ENCODE results near the gene GAS1.

Gene GAS1

DNA sequence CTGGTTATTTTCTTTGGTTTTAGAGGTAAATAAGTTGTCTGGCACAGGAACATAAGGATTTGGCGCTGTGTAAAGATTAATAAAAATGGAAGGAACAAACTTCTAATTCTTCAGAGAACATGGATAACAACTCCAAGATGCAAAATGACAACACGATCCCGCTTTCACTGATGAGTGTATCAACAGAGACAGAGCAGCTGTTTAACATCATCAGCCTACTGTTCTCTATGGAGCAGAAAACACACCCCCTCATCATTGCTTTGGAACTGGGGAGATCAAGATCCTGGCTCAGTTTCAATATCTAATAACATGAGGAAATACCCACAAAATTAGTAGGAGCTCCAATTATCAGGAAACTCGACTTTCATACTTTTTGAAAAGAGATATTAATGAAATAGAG, 8.3 kb upstream of the GAS1 start:
- no peak for DNase-seq (ENCODE audit: low spot score)
- CTCF ChIA-PET, result interaction anchor here (0.6 kb wide), 1 partner anchor 430 kb away, joined by 3 read pairs; no protein-coding TSS in a partner anchor
- TF ChIP-seq, protein P1, sequence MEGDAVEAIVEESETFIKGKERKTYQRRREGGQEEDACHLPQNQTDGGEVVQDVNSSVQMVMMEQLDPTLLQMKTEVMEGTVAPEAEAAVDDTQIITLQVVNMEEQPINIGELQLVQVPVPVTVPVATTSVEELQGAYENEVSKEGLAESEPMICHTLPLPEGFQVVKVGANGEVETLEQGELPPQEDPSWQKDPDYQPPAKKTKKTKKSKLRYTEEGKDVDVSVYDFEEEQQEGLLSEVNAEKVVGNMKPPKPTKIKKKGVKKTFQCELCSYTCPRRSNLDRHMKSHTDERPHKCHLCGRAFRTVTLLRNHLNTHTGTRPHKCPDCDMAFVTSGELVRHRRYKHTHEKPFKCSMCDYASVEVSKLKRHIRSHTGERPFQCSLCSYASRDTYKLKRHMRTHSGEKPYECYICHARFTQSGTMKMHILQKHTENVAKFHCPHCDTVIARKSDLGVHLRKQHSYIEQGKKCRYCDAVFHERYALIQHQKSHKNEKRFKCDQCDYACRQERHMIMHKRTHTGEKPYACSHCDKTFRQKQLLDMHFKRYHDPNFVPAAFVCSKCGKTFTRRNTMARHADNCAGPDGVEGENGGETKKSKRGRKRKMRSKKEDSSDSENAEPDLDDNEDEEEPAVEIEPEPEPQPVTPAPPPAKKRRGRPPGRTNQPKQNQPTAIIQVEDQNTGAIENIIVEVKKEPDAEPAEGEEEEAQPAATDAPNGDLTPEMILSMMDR (conservative IDR thresholded peaks at IDR 0.05; ENCODE audit: low read depth), result no peak

GRCh38 chr9:86955042-86955441, 7.7 kb upstream of the GAS1 start:
- H3K27ac ChIP-seq, result no peak overlapping the region
- ChIA-PET CTCF (interaction anchor here (0.5 to 1.2 kb wide), 3 partner anchors 429 to 729 kb away, joined by 3 to 11 read pairs (median 3); no protein-coding TSS in a partner anchor), POLR2A (ENCODE audit: low non-redundant PET) (no interaction called here)
- no peak for DNase-seq (ENCODE audit: low spot score)
- TF ChIP-seq, protein P1 (conservative IDR thresholded peaks at IDR 0.05; ENCODE audit: low read depth), result no peak

More for the DNA sequence above, 8.3 kb upstream of the GAS1 start:
- POLR2A ChIA-PET (ENCODE audit: low non-redundant PET), result no interaction called here
- H3K27ac ChIP-seq, result no peak overlapping the region

- H3K27ac ChIP-seq, result no peak overlapping the region
- POLR2A ChIA-PET (ENCODE audit: low non-redundant PET), result no interaction called here
- no peak for DNase-seq (ENCODE audit: low spot score)
- CTCF ChIA-PET, result no interaction called here
- TF ChIP-seq, protein P1 (conservative IDR thresholded peaks at IDR 0.05; ENCODE audit: low read depth), result no peak
These were observed 5.9 kb upstream of the GAS1 start for GRCh38 chr9:86953181-86953580.

GRCh38 chr9:86948074-86948929, 996 bp upstream of the GAS1 start:
- DNase-seq (ENCODE audit: low spot score), result peak; percentile 71
- H3K27ac ChIP-seq, result peak overlapping the region; percentile 99
- CTCF ChIA-PET, result interaction anchor here (0.5 to 3.6 kb wide), 26 partner anchors 9 to 714 kb away, joined by 3 to 15 read pairs (median 4); no protein-coding TSS in a partner anchor
- TF ChIP-seq, protein P1 (conservative IDR thresholded peaks at IDR 0.05; ENCODE audit: low read depth), result peak; percentile 94
- POLR2A ChIA-PET (ENCODE audit: low non-redundant PET), result no interaction called here

GRCh38 chr9:86946201-86947145, 833 bp downstream of the GAS1 start:
- POLR2A ChIA-PET (ENCODE audit: low non-redundant PET), result interaction anchor here (0.6 to 0.7 kb wide), 2 partner anchors 12 to 461 kb away, joined by 3 to 4 read pairs; no protein-coding TSS in a partner anchor
- CTCF ChIA-PET, result interaction anchor here (0.5 to 3.6 kb wide), 14 partner anchors 21 to 531 kb away, joined by 3 to 15 read pairs (median 3); no protein-coding TSS in a partner anchor
- peak overlapping the region; percentile 99 for H3K27ac ChIP-seq
- peak; percentile 57 for DNase-seq (ENCODE audit: low spot score)
- TF ChIP-seq, protein P1 (conservative IDR thresholded peaks at IDR 0.05; ENCODE audit: low read depth), result no peak

GRCh38 chr9:86945728-86946200, 1.5 kb downstream of the GAS1 start:
- POLR2A ChIA-PET (ENCODE audit: low non-redundant PET), result no interaction called here
- TF ChIP-seq, protein P1 (conservative IDR thresholded peaks at IDR 0.05; ENCODE audit: low read depth), result peak; percentile 67
- H3K27ac ChIP-seq, result peak overlapping the region; percentile 99
- DNase-seq (ENCODE audit: low spot score), result peak; percentile 16
- CTCF ChIA-PET, result interaction anchor here (0.6 to 3.6 kb wide), 8 partner anchors 55 to 458 kb away, joined by 3 to 15 read pairs (median 4); no protein-coding TSS in a partner anchor
